Adrenal gland (tissue), 5 donors: Measurements from ENCODE around the gene BACH1.

ENCODE experiments used
- POLR2A ChIP-seq, 2 donors: fragments of 450-650 bp; IDR thresholded peaks; one replicate each; pipeline ENCODE4 v1.6.1; 2017; ENCODE audit warnings: antibody characterized with exemption in 2 of 2, mild to moderate bottlenecking in 2 of 2, moderate library complexity in 1 of 2
- TF ChIP-seq, protein P1 (sequence below), 6 experiments: fragments of 450-650 bp in 4 of 6; fragments of 200-600 bp in 2 of 6; sonication (generic) in 1 of 6; IDR thresholded peaks; 1 replicate in 5 of 6; 2 replicates in 1 of 6; pipeline versions ENCODE4 v1.5.1 to v1.8.0; 2016 to 2021; ENCODE audit warnings: antibody characterized with exemption in 6 of 6, mild to moderate bottlenecking in 2 of 6, moderate library complexity in 1 of 6
- donor health status: DM: no; HTN: no; CAD: no.

DNA sequence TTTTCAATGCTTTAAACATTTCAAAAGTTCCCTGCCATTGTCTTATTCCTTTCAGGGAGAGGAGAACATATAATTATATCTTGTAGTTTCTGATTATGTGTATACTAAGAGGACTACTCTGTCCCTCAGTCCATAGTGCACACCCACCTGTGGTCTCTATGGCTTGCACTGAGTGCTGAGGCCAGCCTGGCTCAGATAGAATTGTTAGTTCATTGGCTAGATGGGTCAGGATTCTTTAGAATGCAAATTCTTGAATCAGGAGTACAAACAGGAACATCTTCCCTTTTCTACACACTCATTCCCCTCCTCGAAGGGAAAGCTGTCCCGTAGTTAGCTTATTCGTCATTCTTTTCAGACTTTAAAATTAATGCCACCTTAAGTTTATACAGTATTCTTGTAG, 8.2 kb downstream of the BACH1 start:
- TF ChIP-seq, protein P1, sequence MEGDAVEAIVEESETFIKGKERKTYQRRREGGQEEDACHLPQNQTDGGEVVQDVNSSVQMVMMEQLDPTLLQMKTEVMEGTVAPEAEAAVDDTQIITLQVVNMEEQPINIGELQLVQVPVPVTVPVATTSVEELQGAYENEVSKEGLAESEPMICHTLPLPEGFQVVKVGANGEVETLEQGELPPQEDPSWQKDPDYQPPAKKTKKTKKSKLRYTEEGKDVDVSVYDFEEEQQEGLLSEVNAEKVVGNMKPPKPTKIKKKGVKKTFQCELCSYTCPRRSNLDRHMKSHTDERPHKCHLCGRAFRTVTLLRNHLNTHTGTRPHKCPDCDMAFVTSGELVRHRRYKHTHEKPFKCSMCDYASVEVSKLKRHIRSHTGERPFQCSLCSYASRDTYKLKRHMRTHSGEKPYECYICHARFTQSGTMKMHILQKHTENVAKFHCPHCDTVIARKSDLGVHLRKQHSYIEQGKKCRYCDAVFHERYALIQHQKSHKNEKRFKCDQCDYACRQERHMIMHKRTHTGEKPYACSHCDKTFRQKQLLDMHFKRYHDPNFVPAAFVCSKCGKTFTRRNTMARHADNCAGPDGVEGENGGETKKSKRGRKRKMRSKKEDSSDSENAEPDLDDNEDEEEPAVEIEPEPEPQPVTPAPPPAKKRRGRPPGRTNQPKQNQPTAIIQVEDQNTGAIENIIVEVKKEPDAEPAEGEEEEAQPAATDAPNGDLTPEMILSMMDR (IDR thresholded peaks at IDR 0.05): no peak
- TF ChIP-seq POLR2A (IDR thresholded peaks at IDR 0.05): no peak
